ENCODE results near the gene CRTAP.
A peak's percentile ranks its signal among the peaks of the same experiment; 100 is the strongest.
"Not testable (repeated sequence)": the region's sequence is repeated elsewhere in the genome, so short reads cannot be mapped to it uniquely, and the experiment has no call there.

Gene CRTAP

DNA sequence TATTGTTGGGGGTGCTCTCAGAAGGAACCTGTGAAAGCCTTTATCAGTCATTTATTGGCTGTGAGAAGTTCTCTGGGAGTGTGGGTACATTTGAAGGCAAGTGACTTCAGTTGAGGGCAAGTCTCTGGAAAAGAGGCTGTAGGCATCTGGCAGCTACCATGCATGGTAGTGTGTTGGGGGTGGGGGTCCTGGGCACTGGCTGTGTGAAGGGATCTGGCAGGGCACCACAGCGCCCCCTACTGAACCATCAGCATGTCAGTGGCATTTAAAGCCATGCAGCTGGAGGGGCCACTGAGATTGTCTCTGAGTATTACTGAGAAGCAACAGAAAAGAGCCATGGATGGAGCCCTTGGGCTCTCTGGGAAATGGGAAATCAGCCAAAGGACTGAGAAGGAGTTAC lies 30.6 kb downstream of the CRTAP start:
- no peak for DNase-seq

DNA sequence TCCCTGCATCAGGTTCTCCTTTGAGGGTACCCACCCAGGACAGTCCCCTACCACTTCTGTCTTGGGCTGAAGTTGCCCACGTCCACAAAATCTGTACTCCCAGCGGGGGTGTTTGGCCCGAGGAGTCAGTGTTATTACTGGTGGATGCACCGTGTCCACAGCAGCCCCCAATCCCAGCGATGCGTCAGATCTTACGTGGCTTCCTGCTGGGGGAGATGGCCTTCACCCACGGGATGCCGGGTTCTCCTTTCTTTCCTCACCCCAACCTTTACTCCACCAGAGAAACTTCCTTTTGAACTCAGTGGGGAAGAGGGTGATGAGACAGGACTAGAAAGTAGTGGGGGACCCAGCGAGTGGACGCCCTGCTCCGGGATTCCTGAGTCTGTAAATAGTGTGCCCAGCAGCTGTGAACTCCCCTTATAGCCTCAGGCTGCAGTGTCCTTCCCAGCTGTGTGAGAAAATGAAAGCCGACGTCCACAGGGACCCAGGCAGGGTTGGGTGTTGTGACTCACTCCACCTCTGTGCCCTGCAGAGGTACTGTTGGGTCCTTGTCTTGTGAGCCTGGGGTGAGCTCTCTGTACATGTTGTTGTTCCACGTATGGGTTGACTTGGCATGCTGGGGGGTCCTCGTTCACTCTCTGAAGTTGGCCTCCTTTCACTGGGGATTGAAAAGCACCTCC lies 31.5 kb downstream of the CRTAP start:
- no peak for DNase-seq

DNA sequence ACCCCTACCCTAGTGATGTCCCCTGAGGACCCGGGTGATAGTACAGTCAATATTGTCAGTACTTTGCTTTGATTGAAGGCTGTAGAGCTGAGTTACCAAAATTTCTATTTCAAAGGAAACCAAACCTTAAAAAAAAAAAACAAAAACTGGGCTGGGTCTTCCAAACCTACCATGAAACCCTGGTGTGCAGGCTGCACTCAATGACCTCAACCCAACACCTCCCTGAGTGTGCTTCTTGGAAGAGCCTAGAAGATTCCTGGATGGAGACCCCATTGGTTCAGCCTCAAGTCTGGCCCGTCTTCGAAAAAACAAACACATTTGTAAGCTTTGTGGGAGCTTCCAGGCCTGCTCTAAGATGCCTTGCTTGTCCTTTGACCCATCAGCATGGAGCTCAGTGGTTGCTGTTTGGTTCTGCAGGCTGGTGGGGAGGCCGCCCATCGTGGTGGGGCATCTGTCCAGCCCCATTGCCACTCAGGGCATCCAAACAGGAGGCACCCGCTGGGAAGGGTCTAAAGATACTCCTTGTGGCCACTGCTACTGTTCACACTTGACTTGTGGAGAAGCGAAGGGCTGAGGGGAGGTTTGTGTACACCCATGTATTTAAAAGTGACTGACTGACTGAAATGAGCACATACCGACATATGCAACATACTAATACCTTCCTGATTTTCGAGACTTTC lies 32.2 kb downstream of the CRTAP start:
- DNase-seq = no peak

DNA sequence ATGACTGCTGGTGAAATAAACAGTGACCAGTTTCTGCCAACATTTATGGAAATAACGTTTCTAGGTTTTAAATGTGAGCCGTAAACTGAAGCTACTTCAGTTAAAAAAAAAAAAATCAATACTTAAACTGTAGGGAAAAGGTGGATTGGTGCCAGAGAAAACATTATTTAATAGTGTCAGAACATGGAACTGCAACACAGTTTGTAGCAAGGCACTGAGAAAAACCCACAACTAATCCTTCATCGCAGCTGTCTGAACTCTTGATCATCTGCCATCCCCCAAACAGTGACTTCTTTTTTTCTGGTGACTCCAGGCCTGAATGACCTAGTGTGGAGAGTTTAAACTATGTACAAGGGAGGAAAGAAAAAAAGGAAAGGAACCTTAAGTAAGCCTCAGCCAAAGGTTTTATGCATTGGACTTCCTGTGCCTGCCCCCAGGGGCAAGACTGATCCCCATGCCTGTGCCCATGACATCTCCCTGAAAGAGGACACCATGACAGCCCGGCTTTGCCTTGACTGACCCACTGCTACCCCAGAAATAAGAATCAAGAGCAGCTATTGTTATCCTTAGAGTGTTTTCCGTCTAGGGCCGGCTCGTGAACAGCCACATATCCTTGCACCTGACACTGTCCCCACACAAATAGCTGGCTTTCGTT lies 33.1 kb downstream of the CRTAP start:
- DNase-seq = no peak

DNA sequence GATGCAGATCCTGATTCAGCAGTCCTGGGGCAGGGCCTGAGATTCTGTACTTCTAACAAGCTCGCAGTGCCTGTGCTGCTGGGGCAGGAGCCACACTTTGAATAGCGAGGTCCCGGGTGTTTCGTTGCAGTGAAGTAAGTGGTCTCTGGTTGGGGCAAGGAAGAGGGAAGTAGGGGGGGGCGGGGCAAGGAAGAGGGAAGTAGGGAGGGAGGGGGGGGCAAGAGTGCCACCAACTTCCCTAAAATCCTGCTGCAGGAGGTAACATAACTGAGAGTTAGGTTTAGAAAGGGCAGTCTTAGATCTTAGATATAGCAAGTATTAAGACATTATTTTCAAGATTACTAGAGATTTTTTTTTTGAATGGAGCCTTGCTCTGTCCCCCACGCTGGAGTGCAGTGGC lies 35.5 kb downstream of the CRTAP start:
- DNase-seq = no peak

DNA sequence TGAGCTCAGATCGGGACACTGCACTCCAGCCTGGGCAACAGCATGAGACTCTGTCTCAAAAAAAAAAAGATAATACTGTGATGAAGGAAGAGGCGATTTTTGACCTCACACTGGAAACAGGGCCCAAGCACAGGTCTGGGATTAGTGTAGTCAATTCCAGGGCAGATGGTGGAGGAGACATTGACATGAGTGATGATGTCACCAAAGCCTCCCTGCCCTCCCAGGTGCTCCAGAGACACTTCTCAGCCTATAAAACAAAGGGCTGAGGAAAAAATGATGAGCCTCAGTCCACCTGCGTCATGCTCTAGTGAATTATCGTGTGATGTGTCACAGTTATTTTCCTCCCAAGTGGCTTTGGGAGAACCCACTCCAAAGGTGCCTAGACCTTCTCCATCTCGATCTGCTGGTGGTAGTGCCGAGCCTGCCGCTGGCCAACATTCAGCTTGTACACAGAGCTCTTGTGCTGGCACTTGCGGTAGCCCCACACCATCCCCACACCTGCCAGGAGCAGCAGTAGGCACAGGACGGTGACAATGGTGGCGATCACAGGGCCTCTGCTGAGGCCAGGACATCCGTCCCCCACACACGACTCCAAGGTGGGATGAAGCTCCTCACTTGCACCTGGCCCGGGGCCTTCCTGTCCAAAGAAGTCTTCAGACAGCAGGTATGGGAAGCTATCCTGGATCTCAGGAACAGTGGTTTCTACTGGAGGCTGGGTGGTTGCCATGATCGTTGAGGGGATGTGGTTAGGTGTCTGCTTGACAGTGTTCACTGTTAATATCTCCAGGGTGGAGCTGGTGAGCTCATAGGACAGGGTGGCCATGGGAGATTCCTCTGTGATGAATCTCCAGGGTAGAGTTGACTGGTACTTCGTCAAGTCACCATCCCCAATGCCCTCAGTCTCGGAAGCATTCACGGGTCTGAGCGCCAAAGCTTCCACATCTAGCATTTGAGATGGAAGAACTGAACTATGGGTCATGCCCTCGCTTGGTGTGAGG lies 38.8 kb downstream of the CRTAP start:
- peak in 1 of 3 experiments; percentile 39 for DNase-seq

DNA sequence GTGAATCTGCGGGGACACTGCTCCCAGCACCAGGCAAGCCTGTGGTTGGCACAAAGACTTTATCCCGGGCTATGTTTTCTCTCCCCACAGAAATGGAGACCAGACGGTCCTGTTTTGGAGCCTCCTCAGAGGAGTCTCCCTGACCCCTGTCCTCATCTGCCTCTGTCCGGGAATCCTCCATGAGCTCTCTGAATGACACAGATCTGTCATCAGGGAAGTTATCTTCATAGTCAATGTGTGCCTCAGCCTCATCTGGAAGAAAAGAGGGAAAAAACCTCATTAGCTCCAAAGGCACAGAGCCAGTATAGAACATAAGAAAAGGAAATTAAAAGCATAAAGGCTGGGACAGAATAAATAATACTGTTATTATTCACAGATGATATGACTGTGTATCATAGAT lies 40.0 kb downstream of the CRTAP start:
- DNase-seq = no peak

DNA sequence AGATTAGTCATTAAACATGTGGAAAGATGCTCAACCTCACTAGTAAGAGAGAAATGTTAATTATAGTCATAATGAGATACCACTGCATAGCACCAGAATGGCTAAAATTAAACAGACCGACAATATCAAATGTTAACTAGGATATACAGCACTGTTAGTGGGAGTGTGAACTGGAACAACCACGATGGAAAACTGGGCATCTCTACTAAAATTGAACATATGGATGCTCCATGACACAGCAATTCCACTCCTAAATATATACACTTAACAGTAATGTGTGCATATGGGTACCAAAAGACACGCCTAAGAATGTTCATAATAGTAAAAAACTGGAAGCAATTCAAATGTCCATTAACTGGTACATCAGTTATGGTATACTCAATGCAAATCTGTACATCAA lies 41.5 kb downstream of the CRTAP start:
- DNase-seq = no peak

DNA sequence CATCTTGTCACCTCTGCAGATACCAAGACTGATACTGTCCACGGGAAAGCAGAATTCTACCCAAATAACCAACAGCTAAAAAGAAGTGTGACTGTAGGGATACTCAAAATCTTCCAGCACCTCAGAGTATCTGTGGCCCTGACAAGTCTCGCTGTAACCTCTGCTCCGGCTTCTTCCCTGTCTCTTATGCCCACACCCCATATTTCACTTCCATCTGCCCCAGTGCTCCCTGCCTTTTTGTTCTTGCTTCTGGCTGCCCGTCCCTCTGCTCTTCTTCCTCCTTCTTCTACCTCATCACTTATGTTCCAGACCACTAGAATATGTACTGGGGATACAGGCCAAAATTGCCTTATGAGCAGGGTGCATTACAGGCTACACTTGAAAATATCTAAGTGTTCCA lies 45.4 kb downstream of the CRTAP start:
- DNase-seq = no peak

DNA sequence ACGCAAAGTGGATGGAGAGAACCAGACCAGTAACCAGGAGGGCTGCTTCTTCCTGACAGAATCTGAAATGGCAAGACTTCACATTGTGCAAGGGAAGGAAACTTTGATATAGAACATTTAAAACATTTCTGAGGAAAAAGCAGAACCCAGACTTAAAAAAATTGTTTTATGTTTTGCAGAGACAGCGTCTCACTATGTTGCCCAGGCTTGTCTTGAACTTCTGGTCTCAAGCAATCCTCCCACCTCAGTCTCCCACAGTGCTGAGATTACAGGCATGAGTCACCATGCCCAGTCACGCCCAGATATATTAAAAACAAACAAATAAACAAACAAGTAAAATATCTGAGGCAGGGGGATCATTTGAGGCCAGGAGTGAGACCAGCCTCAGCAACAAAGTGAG lies 46.2 kb downstream of the CRTAP start:
- DNase-seq = no peak

DNA sequence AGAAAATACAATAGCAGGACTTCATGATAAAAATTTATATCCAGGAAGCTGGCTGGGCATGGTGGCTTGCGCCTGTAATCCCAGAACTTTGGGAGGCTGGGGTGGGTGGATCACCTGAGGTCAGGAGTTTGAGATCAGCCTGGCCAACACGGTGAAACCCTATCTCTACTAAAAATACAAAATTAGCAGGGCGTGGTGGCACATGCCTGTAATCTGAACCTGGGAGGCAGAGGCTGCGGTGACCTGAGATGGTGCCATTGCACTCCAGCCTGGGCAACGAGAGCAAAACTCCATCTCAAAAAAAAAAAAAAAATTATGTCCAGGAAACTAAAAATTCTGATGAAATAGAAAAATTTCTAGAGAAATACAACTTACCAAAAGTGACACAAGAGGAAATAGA lies 48.8 kb downstream of the CRTAP start:
- not testable (repeated sequence) for DNase-seq

DNA sequence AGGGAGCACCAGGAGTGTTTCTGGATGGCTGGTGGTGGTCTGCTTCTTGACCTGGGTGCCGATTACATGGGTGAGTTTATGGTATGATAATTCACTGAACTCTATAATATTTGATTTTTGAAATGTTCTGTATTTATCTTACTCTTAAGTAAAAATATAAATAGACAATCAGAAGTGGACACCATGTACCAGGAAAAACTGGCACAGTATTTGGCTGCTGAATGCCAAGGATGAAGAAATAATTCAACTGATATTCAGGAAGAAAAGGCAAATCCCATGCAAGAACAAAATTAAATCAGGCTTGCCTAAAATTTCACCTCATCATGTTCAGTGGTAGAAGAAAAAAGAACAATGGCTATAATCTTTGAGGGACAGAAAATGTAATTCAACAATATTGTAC lies 51.6 kb downstream of the CRTAP start:
- no peak for DNase-seq

DNA sequence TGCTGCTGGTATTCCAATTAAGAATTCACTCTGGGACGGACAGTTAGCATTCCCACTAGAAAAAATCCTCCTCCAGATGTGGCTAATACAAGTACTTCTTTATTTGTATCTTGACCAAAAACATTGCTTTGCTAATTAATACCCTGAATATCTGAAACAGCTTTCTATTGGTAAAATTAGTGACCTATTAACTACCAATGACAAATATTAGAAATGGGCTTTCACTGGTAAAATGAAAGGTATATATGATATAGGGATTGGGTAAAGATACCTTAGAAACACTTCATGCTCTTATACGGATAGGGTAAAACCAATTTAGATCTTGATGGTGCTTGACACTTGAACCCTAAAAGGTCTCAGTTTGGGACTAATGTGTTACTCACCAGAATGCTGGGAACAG lies 52.3 kb downstream of the CRTAP start:
- DNase-seq = no peak

DNA sequence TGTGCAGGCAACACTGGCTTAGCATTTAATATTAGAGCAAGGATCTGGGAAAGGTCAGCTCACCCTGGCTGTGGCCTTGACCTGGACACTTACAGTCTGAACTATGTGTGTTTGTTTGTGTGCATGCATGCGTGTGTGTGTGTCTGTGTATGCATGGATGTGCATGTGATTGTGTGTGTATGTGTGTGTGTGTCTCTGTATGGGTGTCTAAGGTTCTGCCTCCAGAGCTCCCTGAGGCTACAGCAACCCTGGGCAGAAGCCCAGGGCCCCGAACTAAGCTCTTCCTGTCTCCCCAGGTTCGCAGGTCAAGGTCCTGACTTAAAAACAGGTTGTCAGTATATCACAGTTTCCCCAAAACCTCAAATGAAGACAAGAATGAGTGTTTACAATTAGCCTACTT lies 53.5 kb downstream of the CRTAP start:
- no peak for DNase-seq

DNA sequence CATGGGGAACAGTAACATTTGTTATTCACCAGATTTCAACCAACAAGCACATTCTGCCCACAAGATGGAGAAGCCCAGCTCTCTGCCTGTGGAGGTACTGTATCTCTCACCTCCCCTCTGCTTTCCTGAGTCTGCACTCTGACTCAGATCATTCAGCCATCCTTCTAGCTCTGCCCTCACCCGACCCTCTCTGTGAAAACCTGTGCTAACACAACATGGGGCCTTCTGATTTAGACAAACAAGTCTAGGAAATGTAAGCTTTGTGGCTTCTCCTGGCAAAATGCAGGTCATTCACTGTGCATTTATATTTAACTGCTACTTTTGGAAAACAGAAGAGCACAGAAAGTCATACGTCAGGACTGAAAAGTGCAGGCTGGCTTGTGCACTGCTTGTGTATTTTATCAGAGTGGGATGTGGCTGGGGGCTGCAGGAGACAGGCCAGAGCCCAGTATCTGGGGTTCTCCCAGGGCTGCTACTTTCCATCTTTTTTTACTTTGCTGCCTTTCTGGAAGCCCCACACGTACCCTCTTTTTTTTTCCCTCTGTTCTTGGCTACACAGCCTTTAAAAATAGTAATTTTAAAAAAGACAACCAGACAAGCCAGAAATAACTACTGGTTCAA lies 54.0 kb downstream of the CRTAP start:
- peak in 1 of 3 experiments; percentile 4 for DNase-seq

DNA sequence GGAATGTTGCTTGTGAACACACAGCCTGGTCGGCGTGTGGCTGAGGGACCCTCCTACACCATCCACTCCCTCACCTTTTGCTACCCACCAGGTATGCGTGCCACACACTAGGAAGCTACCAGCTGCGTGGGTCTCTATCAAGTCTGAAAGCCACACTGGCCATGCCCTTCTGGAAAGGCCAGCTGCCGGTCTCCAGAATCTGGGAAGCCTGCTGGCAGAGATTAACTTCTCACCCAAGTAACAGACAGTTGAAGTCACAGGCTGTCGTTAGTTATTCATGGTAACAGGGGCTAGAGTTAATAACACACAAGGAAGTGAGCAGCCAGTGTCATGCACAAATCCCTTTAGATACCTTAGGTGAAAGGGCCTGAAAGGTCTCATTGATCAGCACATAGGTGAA lies 56.7 kb downstream of the CRTAP start:
- DNase-seq = no peak

DNA sequence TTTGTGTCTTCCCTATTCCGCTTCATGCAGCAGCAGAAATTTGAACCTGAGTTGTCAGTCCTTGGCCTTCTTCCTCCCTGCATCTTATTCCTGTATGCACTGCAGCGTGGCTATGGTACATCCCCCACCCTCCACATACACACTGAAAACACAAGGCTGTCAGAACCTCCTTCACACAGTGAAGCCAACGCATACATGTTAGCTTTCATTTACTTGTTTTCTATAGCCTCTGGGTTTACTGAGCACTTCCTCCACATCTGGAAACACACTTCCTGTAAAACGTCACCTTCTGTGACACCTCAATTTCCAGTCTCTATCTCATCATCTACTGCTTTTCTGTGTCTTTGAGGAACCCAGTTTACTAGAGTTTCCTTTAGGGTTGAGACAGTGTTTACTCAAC lies 57.8 kb downstream of the CRTAP start:
- no peak for DNase-seq

DNA sequence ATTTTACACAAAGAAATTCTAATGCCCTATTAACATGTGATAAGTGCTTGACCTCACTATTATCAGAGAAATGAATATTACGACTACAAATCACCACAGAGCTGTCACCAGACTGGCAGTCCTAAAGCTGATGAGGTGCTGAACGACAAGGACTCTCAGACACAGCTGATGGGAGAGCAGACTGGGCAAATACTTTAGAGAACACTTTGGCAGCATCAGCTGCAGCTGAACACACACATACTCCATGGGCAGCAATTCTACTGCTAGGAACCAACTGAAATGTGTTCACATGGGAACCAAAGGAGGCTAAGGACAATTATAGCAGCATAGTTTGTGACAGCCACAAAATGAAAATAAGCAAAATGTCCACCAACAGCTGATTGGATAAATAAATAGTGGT lies 59.3 kb downstream of the CRTAP start:
- peak; percentile 21 to 81 (median 45) for DNase-seq

DNA sequence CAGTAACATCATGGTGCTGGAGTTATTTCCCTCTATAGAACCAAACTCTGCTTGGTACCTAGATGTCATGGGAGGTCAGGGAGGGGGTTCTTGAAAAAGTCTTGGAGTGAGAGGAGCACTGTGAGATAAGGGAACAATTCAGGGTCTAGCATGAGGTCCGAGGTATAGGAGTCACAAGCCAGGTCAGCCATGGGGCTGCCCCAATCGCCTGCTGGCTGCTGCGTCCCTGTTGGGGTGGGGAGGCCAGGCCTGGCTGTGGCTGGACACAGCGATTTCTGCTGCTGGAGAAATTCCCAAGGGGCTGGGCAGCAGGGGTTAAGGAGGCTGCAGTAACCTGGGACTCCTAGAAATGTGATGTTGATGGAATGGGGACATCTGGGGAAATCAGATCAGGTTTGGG lies 59.9 kb downstream of the CRTAP start:
- DNase-seq = no peak

DNA sequence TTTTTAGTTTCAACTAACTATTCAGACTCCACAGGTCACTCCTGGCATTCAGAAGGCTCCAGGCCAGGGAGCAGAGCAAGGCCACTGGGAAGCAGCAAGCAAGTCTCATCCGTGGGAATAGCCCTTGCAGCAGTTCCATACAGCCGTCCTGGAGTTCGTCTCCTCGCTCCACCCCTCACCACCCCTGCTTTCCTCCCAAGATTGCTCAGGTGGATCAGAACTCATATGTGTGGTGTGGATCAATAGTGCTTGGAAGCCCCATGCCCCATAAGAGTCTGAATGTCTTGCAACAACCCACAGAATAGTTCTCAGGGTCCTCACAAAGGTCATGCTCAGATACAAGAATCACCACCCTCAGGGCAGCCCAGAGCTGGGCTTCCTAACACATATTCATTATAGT lies 60.3 kb downstream of the CRTAP start:
- no peak for DNase-seq

DNA sequence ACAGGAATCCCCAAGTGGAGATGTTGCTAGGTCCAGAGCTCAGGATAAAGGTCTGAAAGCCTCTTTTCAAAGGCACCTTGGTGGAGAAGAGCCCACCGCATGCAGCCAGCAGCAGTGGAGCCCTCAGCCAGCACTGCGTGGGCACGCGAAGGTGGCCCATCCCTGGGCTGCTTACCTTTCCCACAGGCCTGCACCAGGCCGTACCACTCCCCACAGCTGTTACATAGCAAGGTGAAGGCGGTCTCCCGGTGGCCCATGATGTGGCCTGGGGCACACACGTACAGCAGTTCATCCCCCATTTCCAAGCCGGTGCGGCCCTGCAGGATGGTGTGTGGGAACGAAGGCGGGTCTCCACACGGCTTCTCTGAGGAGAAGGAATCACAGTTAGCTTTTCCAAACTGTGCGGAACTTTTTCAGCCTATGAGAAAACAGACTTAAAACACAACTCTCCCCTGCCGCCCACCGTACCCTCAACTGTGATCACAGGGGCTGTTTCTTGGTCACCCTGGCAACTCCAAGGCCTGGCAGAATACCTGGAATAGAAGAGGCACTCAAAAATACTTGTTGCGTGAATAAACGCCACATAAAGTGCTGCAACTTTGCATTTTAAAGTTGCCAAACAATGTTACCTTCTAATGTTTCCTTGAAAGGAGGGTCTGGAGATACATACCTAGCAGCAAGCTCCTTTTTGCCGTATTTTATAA lies 61.0 kb downstream of the CRTAP start:
- peak in 2 of 3 experiments; percentile 0 to 32 for DNase-seq

DNA sequence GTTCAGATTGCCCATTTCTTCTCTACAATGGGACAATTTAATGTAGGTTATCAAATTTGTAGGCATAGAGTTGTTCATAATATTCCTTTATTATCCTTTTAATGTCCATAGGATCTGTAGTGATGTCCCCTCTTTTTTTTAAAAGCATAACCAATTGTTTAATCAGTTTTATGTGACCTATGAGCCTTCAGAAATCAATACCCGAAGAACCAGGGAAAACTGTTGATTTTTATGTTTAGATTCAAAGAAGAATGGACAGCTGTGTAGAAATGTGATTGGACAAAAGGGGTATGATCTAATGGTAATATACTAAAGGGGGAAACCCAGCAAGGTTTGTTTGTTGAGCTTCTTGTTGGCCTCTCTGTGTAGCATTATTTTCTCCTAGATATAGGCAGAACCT lies 65.3 kb downstream of the CRTAP start:
- DNase-seq = no peak

All from NCI-H1417 (cell line).